Measurements from ENCODE around the gene GSTP1.
"Not testable (repeated sequence)": the region's sequence is repeated elsewhere in the genome, so short reads cannot be mapped to it uniquely, and the experiment has no call there.

GSTP1 gene

DNA sequence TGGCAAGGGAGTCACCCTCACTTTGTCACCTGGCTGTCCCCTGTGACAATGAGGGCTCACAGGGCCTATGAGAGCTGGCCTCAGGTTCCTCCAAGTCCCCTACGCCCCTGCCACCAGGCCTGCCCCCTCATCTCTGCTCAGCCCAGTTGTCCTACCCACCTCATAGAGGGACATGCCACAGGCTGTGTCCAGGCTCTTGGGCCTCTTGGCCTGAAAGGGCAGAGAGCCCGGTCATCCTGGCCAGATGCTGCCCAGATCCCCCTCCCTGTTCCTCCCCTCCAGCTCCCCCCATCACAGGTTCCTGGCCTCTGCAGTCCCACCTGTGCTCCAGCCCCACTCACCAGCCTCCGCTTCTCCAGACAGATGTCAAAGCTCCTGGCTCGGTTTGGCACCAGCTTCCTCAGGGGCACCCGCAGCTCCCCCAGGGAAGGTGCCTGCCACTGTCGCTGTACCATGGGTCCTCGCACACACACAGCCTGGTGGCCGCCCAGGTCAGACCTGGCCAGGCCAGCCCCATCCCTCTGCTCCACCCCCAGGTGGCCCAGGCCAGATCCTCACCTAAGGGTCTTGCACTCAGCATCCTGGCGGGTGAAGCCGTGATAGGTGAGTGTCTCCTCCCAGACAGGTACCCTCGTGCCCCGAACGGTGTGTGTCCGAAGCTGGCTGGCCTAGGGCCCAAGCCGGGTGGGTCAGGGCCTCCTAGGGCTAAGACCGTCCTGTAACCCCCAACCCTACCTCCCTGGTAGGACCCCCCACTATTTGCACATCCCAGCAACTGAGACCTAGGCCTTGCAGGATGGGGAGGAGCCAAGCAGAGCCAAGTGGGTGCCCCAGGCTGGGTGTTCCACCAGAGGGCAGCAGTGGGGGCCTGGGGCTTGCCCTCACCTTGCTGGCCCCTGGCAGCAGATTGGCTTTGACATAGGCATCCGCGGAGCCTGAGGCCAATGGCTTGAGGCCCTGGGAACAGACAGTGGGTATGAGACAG, 31.4 kb downstream of the GSTP1 start:
- peak; percentile 78 for DNase-seq (ENCODE audit: low spot score)

- no peak for DNase-seq (ENCODE audit: low spot score)
Measured at GRCh38 chr11:67615728-67616430, 32.3 kb downstream of the GSTP1 start.

DNA sequence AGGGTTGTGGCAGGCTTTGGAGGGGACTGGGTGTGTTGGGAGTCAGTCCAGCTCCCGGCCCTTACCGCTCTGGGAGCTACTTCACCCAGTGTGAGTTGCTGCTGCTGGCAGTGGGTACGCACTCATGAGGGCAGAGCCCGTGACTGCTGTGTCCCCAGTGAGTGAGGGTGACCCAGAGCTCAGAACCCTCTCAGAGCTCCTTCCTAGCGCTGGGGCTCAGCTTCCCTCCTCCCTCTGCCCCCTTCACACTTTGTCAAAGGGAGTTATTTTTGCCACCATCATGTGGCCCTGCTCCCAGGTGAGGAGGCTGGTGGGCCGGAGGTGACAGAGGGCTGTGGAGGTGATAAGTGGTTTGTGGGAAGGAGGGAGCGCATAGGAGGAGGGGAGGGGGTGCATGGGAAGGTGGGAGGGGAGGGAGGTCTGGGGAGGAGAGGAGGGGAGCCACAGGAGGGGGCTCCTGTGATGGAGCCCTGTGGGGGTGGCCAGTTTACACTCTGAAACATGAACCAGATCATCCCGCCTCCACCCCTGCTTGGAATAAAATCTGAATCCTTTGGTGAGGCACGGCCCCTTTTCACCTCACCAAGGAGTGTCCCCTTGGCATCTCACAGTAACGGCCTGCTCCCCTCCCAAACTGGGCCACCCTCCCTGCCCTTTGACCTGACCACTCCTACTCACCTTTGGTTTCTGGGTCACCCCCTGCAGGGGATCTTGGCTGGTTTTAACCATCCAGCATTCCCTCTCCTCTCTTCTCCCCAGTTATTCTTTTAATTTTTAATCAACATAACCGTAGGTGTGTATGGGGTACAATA, 33.0 kb downstream of the GSTP1 start:
- DNase-seq (ENCODE audit: low spot score): no peak

DNA sequence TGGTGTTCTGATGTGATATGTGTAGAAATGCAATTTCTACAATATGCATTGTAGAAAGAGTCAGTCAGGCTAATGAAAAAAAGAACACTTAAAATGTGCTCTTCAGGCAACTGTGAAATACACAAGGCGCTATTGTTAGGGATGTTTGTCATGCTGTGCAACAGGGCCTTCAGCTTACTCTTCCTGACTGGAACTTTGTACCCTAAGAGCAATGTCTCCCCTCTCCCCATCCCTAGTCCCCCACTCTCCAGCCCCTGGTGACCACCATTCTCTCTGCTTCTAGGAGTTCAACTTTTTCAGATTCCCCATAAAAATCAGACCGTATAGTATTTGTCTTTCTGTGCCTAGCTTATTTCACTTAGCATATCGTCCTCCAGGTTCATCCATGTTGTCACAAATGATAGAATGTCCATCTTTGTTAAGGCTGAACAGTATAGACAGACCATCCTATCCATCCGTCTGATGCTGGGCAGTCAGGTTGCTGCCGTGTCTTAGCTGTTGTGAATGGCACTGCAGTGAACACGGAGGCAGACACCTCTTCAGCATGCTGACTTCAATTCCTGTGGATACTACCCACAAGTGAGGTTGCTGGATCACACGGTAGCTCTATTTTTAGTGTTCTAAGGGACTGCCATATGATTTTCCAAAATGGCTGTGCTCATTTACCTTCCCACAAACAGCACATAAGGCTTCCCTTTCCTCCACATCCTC, 33.8 kb downstream of the GSTP1 start:
- DNase-seq (ENCODE audit: low spot score): no peak

GRCh38 chr11:67618901-67619659, 35.5 kb downstream of the GSTP1 start:
- DNase-seq (ENCODE audit: low spot score): not testable (repeated sequence)

DNA sequence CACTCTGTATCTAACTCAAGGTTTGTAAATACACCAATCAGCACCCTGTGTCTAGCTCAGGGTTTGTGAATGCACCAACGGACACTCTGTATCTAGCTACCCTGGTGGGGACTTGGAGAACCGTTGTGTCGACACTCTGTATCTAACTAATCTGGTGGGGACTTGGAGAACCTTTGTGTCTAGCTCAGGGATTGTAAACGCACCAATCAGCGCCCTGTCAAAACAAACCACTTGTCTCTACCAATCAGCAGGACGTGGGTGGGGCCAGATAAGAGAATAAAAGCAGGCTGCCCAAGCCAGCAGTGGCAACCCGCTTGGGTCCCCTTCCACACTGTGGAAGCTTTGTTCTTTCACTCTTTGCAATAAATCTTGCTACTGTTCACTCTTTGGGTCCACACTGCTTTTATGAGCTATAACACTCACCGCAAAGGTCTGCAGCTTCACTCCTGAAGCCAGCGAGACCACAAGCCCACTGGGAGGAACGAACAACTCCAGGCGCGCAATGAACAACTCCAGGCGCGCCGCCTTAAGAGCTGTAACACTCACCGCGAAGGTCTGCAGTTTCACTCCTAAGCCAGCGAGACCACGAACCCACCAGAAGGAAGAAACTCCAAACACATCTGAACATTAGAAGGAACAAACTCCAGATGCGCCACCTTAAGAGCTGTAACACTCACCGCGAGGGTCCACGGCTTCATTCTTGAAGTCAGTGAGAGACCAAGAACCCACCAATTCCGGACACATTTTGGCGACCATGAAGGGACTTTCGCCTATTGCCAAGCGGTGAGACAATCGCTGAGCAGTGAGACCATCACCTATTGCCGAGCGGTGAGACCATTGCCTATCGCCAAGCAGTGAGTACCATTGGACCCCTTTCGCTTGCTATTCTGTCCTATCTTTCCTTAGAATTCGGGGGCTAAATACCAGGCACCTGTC, 36.3 kb downstream of the GSTP1 start:
- DNase-seq (ENCODE audit: low spot score): not testable (repeated sequence)

DNA sequence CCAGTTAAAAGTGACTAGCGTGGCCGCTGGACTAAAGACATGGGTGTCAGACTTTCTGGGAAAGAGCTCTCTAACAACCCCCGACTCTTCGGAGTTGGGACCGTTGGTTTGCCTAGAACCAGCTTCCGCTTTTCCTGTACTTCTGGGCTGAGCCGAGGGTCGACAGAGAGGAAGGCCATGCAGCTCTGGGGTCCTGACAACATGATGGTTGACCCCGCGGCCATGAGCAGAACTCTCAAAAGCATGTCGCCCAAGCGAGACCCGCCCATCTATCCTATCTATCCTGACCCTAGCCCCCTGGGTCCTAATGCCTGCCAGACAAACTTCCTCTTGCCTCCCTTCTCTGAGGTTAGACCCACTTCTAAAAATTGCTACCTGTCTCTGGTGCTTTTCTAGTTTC, 37.0 kb downstream of the GSTP1 start:
- DNase-seq (ENCODE audit: low spot score): not testable (repeated sequence)

GRCh38 chr11:67621928-67622327, 38.3 kb downstream of the GSTP1 start:
- not testable (repeated sequence) for DNase-seq (ENCODE audit: low spot score)

DNA sequence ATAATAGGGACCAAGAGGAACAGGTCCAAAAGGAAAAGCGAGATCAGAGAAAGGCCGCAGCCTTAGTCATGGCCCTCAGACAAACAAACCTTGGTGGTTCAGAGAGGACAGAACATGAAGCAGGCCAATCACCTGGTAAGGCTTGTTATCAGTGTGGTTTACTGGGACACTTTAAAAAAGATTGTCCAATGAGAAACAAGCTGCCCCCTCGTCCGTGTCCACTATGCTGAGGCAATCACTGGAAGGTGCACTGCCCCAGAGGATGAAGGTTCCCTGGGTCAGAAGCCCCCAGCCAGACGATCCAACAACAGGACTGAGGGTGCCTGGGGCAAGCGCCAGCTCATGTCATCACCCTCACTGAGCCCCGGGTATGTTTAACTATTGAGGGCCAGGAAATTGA, 39.3 kb downstream of the GSTP1 start:
- not testable (repeated sequence) for DNase-seq (ENCODE audit: low spot score)

DNA sequence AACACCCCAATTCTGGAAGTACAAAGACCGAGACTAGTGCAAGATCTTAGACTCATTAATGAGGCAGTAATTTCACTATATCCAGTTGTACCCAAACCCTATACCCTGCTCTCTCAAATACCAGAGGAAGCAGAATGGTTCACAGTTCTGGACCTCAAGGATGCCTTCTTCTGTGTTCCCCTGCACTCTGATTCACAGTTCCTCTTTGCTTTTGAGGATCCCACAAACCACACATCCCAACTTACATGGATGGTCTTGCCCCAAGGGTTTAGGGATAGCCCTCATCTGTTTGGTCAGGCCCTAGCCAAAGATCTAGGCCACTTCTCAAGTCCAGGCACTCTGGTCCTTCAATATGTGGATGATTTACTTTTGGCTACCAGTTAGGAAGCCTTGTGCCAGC, 40.2 kb downstream of the GSTP1 start:
- DNase-seq (ENCODE audit: low spot score): not testable (repeated sequence)

DNA sequence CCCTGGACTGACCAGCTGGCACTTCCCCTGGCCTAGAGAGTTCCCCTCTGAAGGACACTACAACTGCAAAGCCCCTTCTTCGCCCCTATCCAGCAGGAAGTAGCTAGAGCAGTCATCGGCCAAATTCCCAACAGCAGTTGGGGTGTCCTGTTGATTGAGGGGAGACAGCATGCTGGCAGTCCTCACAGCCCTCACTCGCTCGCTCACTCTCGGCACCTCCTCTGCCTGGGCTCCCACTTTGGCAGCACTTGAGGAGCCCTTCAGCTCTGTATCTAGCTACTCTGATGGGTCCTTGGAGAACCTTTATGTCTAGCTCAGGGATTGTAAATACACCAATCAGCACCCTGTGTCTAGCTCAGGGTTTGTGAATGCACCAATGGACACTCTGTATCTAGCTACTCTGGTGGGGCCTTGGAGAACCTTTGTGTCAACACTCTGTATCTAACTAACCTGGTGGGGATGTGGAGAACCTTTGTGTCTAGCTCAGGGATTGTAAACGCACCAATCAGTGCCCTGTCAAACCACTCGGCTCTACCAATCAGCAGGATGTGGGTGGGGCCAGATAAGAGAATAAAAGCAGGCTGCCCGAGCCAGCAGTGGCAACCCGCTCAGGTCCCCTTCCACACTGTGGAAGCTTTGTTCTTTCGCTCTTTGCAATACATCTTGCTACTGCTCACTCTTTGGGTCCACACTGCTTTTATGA, 42.7 kb downstream of the GSTP1 start:
- DNase-seq (ENCODE audit: low spot score): not testable (repeated sequence)

DNA sequence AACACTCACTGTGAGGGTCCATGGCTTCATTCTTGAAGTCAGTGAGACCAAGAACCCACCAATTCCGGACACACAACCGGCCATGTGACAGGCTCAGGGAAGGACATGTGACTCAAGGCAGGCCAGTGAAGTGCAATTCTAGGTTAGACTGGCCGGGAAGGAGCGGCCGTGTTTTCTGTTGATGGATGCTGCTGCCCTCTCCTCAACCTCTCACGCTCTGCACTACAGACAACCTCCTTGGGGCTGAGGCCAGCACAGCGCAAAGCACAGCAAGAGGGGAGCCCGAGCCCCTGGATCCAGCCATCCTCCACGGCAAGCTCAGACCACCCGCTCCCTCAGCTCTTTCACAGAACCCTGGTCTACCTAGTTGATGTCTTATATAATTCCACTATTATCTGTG, 43.4 kb downstream of the GSTP1 start:
- DNase-seq (ENCODE audit: low spot score): no peak

GRCh38 chr11:67627441-67627811, 43.8 kb downstream of the GSTP1 start:
- DNase-seq (ENCODE audit: low spot score): no peak

DNA sequence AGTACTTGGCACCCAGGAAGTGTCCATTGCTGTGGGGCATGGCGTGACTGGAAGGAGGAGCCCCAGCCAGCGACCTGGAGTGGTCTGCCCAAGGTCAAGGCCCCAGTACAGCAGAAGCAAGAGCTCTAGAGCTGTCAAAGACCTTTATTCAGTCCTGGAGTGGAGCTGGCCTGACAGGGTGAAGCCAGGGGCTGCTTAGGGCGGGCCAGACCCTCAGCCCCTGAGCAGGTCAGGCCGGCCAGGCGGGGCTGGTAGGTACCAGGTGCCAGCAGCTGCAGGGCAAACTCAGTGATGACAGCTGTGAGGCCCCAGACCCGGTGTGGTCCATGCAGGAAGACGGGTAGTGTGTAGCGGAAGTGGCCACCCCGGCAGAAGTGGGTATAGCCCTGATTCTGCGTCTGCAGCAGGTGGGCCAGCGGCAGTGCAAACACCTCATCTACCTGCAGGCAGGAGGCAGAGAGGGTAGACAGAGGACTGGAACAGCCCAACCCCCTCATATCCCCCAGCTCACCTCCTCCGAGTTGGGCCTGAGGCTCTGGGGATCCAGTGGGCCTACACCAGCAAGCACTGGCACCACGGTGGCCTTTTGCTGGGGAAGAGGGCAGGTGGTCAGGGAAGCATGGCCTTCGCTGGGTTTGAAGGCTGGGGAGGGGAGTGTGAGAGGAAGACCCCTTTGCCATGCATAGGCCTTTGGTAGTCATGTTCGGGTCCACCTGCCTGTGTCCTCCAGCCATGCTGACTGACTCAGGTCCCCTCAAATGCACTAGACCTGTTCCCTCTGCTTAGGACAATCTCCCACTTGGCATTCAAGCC, 44.4 kb downstream of the GSTP1 start:
- no peak for DNase-seq (ENCODE audit: low spot score)

DNA sequence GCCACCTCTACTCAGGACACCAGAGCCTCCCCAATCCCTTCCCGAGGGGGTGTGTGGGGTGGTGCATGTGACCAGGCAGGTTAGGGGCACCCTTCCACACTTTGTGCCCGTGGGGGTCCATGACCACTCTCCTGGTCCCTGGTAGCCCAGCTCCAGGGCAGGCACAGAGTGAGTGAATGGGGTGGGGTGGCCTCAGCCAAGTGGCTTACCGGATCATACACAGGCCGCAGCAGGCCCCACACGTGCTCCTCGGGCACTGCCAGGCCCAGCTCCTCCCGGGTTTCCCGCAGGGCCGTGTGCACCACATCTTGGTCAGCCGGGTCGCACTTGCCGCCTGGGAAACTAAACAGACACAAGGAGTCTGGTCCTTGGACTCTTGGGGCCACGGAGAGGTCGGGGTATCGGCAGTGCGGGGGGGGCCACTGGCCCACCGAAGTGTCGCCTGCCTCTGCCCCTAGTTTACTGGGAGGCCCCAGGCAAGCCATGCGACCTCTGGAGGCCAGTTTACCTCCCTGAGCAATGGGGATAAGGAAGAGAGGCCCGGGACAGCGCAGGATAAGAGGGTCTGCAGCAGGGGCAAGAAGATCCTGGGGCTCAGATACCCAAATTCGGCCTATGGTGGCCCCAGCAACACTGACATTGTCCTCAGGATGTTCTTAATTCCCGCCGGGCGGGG, 45.2 kb downstream of the GSTP1 start:
- no peak for DNase-seq (ENCODE audit: low spot score)

DNA sequence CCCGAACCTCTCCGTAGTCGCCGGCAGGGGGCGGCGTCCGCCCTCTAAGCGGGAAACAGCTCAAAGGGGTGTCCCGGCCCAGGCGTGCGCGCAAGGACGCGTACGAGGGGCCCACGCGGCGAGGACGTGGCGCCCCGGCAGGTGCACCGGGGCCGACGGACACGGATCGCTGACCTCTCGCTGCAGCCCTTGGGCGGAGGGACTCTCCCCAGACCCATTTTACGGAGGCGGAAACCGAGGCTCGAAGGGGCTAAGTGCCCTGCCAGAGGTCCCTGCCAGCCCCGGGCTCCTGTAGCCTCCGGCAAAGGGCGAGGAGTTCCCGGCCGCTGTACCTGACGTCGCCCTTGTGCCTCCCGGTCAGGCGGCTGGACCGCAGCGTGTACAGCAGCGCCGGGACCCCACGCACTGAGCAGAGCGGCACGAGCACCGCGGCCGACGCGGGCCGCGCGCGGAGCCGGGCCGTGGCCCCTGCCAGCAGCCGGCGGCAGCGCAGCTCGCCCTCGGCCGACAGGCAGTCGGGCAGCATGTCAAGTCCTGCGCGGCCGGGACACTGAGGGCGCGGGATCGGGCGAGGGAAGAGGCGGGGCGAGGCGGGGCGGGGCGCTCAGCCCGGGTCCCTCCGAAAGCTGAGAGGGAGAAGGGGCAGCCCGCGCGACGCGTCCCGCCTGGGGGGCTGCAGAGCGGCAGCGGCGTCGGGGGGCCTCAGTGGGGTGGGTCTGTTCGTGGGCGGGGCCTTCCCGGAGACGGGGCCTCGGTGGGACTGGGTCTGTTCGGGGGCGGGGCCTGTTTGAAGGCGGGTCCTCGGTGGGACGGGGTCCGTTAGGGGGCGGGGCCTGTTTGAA, 46.0 kb downstream of the GSTP1 start, which contains the start of gene NUDT8:
NUDT8 (minus strand) TSS at position 552 of the 842 bp plus-strand sequence; CDS start at position 526, 26 bp downstream.
- DNase-seq (ENCODE audit: low spot score): peak; percentile 89
